ENCODE measurements around the gene ZNF8.

DNA sequence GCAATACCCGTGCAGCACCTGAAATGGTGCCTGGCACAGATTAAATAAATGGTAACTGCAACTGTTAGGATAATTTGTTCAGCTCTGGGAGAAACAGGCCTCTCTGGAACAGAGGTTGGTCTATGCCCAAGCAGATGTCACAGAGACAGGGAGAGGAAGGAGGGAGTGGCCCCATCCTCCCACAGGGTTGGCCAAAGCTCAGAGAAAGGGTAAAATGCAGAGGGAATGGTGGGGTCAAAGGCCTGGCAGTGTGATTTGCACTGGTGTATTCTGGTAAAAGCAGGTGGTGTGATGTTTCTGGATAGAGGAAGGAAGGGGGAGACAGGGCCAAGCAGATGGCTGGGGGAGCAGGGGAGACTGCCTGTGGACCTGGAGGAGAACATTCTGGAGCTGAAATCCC is 57.5 kb downstream of the ZNF8 start:
- no peak for TF ChIP-seq POLR2A (IDR thresholded peaks at IDR 0.05; ENCODE audit: low read depth, low read length)
- TF ChIP-seq CTCF (conservative IDR thresholded peaks at IDR 0.05; ENCODE audit: low read depth, low read length): no peak
- no peak for TF ChIP-seq MAFK (IDR thresholded peaks at IDR 0.05; ENCODE audit: low read depth, low read length)
